HG03378 (cell line): ENCODE results near the gene XG.
"Not testable (repeated sequence)": the region's sequence is repeated elsewhere in the genome, so short reads cannot be mapped to it uniquely, and the experiment has no call there.

ENCODE experiments used
- ATAC-seq: cut with Tn5 transposase; IDR thresholded peaks from one replicate; pipeline ENCODE4 v1.9.1; 2021; ENCODE audit warnings: mild to moderate bottlenecking, moderate library complexity; ENCODE audit not compliant: unreplicated experiment

Gene XG, protein sequence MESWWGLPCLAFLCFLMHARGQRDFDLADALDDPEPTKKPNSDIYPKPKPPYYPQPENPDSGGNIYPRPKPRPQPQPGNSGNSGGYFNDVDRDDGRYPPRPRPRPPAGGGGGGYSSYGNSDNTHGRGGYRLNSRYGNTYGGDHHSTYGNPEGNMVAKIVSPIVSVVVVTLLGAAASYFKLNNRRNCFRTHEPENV

GRCh38 chrX:2751874-2752300 is at the start of gene XG:
Gene XG, plus strand, starts transcription at chrX:2752040. Its CDS starts 235 bp downstream, at chrX:2752275.
- not testable (repeated sequence) for ATAC-seq

- ATAC-seq, result no peak
These were observed 47.9 kb upstream of the XG start for GRCh38 chrX:2703991-2704369.

DNA sequence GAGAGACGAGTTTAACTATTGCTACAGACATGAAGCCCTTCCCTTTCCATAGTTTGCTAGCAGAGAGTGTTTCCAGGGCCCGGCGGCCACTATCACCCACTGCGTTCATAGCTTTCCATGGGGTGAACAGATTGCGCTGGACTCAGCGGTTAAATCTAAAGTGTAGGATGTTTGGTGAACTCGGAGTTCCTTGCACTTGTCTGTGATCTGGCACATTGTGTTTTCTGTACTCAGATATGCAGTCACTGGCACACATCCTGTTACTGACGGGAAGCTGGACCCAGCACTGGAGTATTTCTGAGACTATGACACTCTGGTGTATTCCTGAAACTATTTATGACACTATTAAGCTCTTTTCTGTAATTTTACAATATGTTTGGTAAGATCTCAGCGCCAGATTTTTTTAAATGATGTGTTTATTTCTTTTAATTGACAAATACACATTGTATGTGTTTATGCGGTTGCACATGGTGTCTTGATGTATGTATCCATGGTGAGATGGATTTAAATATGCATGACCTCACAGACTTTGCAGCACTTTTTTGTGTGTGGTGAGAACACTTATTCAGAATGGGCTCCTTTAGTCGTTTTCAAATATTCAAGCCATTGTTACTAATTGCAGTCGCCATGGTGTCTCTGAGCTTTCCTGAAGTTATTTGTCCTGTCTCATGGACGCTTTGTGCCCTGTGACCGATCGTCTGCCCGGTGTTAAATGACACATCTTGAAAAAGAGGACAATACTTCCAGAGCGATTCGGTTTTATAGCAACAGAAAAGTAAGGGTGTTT is 46.6 kb upstream of the XG start:
- ATAC-seq, result no peak

- ATAC-seq, result peak; percentile 96
These were observed 44.5 kb upstream of the XG start for GRCh38 chrX:2707334-2707760.

DNA sequence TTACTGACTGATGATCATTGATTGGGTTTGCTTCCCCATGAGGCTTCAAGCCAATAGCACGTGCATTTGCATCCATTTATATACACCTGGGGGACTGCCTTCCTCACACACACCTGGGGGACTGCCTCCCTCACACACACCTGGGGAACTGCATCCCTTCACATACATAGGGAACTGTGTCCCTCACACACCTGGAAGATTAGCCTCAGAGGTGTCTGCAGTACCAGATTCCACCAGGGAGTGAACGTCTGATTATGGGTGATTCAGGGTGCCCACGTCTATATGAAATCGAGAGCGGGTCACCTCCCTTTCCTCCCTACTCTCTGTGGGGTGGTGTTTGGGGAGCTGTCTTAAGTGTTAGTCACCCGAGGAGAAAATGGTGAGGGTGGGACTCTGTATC is 43.8 kb upstream of the XG start:
- ATAC-seq, result no peak

DNA sequence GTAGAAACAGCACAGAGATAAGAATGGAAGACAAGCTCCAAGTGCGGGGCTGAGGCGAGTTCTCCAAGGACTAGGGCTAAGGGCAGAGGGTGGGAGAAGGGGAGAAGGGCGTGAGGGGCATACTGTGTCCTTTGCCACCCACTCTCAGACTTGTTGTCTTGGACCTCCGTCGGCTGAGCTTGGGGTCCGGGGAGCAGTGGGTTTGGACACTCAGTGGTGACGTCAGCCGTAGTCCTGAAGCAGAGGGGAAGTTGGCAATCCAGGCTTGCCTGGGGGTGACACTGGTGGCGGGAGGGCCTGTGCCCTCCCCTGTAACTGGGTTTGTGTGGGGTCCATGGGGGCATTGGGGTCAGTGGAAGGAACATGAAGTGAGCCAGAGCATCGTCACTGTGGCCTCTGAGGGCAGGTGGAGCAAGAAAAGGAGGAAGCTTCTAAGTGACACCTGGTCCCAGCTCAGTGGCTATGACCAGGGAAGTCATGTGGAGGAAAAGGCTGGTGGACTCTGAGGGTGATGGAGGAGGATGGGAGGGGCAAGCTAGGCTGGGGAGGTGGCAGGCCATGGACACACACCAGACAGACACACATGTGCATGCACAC is 43.1 kb upstream of the XG start:
- ATAC-seq, result no peak

GRCh38 chrX:2709556-2709955 is 42.3 kb upstream of the XG start:
- ATAC-seq, result no peak

DNA sequence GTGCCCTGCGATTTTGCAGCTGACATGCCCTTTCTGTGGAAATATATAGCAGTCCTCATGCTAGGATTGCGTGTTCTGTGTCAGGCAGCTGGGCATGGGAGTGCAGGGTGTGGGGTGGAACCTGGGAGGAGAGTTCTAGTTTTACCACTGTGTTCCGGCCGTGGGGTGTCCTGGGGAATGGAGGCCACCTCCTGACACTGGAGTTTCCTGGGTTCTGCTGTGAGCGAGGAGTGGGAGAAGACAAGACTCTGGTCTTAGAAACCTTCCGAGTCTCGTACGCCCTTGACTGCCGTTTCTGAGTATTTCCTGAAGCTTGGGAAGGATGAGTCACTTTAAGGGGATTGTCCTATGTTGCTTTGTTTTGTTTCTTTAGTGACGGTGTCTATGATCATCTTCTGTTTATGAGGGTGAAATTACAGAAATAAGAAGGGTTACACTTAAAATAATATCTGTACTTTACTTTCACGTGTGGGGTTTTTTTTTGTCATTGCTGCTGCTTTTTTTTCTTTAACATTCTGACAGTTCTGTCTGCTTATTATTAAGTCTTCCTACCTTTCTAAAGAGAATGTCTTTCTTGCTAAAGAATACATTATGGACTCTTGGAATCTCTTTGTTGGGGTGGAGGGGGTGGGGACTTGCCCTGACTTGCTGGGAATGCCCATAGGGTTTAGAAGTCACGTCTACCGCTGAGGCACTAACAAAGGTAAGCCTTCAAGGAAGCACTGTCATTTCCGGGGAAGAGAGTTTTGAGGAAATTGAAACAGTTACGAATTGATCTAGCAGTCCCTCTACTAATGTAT is 41.6 kb upstream of the XG start:
- no peak for ATAC-seq

DNA sequence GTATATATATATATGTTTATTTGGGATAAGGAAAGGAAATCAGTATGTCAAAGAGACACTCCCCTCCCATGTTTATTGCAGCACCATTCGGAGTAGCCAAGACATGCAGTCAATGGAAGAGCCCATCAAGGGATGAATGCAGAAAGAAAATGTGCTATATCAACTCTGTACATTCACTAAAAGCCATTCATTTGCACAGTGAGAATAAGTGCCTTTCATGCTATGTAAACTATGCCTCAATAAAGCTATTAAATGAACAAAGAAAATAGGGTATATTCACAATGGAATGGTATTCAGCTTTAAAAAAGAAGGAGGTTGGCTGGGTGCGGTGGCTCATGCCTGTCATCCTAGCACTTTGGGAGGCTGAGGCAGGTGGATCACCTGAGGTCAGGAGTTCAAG is 40.4 kb upstream of the XG start:
- ATAC-seq, result no peak

DNA sequence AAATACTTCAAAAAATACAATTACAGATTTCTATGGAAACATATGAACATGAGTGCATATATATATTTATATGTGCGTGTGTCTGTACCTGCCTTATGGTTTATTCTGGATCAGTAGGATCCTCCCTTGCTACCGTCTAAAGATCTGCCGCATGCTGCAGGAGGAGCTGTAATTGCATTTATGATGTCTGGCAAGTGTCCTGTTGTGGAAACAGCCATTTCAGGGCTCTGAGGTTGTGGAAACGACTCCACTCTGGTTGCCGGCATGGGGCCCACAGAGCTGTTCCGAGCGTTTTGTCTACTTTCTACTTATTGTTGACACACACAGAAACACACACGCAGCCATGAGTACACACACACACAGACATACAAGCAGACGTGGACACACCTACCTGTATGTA is 39.4 kb upstream of the XG start:
- ATAC-seq, result no peak

GRCh38 chrX:2712890-2713840 is 38.7 kb upstream of the XG start:
- no peak for ATAC-seq

- ATAC-seq, result no peak
These were observed 37.3 kb upstream of the XG start for GRCh38 chrX:2714551-2714950.

GRCh38 chrX:2715066-2715600 is 36.7 kb upstream of the XG start:
- ATAC-seq, result no peak

- no peak for ATAC-seq
These were observed 34.5 kb upstream of the XG start for GRCh38 chrX:2717312-2717711.

DNA sequence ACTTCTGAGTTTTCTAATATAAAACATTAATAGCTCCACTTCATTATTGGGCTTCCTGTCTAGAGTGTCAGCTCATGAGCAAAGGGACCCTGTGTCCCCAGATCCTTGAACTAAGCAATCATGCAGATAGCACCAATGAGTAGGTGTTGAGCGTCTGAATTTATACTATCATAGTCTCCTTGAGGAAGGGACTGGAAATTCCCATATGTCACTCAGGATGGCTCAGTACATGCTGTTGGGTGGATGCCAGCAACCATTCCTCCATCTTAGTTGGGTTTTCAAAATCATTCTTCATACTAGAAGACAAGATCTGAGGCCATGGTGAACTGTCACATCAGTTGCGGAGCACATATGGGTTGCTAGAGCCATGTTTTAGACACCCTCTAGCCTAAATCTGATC is 33.0 kb upstream of the XG start:
- ATAC-seq, result no peak

- no peak for ATAC-seq
These were observed 31.9 kb upstream of the XG start for GRCh38 chrX:2719774-2720447.

GRCh38 chrX:2723286-2723879 is 28.5 kb upstream of the XG start:
- no peak for ATAC-seq

DNA sequence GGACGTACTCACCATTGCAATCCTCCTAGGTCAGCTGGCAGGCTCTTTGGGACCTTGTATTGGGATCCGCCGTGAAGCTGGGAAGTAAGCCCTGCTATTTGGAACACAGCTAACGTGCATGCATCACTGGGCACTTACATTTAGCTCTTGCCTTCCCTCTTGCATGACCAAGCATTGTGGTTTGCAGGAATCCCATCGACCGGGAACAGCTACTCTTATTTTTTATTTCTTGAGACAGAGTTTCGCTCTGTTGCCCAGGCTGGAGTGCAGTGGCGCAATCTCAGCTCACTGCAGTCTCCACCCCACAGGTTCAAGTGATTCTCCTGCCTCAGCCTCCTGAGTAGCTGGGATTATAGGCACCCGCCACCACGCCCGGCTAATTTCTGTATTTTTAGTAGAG is 24.6 kb upstream of the XG start:
- not testable (repeated sequence) for ATAC-seq

DNA sequence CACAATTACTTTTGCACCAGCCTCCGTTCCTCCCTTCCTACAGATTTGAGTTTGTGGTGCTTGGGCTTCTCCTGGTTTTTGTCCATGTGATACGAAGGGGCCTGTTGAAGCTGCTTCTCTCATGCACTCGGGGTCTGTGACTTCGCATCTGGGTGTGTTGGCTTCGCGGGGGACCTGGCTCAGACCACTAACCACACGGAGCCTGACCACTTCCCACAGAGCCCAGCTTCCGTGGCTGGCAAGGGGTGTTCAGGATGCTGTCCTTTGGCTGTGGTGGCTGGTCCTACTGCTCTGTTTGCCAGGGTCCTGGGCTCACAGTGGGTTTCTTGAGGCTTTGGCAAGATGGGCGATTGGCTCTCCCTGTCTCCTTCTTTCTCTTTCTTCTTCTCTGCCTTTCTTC is 19.8 kb upstream of the XG start:
- no peak for ATAC-seq
